ENCODE results near the gene PCSK6. TPM values are rescaled to one million over a fixed set of nuclear protein-coding genes. Genes with fewer than 3 reads are reported as not detected.
"Not testable (repeated sequence)": the region's sequence is repeated elsewhere in the genome, so short reads cannot be mapped to it uniquely, and the experiment has no call there.

The PCSK6 gene
- polyA plus RNA-seq, 1 donor = 9.8 TPM

GRCh38 chr15:101459579-101460300 lies 29.8 kb downstream of the PCSK6 start:
- no peak for DNase-seq

- peak; percentile 18 for DNase-seq
Measured at GRCh38 chr15:101458908-101459578, 30.5 kb downstream of the PCSK6 start.

- DNase-seq = no peak
Measured at GRCh38 chr15:101458158-101458900, 31.2 kb downstream of the PCSK6 start.

GRCh38 chr15:101457696-101458095 lies 31.8 kb downstream of the PCSK6 start:
- no peak for DNase-seq

- no peak for DNase-seq
Measured at GRCh38 chr15:101456057-101456739, 33.3 kb downstream of the PCSK6 start.

- DNase-seq = no peak
Measured at GRCh38 chr15:101455291-101456025, 34.0 kb downstream of the PCSK6 start.

GRCh38 chr15:101454781-101455180 lies 34.7 kb downstream of the PCSK6 start:
- not testable (repeated sequence) for DNase-seq

- no peak for DNase-seq
Measured at GRCh38 chr15:101454365-101454764, 35.1 kb downstream of the PCSK6 start.

GRCh38 chr15:101453123-101454120 lies 36.1 kb downstream of the PCSK6 start:
- no peak for DNase-seq

GRCh38 chr15:101452572-101452971 lies 36.9 kb downstream of the PCSK6 start:
- no peak for DNase-seq

GRCh38 chr15:101451846-101452245 lies 37.7 kb downstream of the PCSK6 start:
- no peak for DNase-seq

GRCh38 chr15:101451266-101451799 lies 38.2 kb downstream of the PCSK6 start:
- DNase-seq = peak; percentile 68

GRCh38 chr15:101450403-101451265 lies 38.9 kb downstream of the PCSK6 start:
- no peak for DNase-seq

GRCh38 chr15:101449471-101450402 lies 39.8 kb downstream of the PCSK6 start:
- no peak for DNase-seq

- no peak for DNase-seq
Measured at GRCh38 chr15:101448336-101448735, 41.2 kb downstream of the PCSK6 start.

- no peak for DNase-seq
Measured at GRCh38 chr15:101447561-101448071, 41.9 kb downstream of the PCSK6 start.

- DNase-seq = no peak
Measured at GRCh38 chr15:101447168-101447533, 42.4 kb downstream of the PCSK6 start.

GRCh38 chr15:101446518-101447167 lies 42.9 kb downstream of the PCSK6 start:
- DNase-seq = no peak

Data from hindlimb muscle (tissue), 1 donor.